Measurements from ENCODE around the gene PPP1R13L. TPM values are rescaled to one million over a fixed set of nuclear protein-coding genes. Genes with fewer than 3 reads are reported as not detected.
"Not testable (repeated sequence)": the region's sequence is repeated elsewhere in the genome, so short reads cannot be mapped to it uniquely, and the experiment has no call there.

The PPP1R13L gene
- total RNA-seq, 1 donor from 2014 or later = 15.2 TPM

DNA sequence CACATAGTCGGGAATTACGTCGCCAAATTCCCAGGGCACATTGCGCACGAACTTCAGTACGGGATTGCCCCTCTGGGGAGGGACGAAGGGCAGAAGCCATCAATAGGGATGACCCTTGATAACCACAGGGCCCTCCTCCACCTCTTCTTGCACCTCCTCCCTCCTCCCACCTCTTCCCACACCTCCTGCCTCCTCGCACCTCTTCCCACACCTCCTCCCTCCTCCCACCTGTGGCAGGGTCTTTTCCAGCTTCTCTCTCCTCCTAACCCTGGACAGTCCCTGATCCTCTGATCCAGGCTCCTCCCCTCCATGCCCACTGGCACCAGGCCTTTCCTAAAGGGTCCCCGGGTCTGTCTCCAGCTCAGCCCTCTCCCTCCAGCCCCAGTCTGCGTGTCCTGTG is 15.5 kb upstream of the PPP1R13L start:
- TF ChIP-seq, protein P1, sequence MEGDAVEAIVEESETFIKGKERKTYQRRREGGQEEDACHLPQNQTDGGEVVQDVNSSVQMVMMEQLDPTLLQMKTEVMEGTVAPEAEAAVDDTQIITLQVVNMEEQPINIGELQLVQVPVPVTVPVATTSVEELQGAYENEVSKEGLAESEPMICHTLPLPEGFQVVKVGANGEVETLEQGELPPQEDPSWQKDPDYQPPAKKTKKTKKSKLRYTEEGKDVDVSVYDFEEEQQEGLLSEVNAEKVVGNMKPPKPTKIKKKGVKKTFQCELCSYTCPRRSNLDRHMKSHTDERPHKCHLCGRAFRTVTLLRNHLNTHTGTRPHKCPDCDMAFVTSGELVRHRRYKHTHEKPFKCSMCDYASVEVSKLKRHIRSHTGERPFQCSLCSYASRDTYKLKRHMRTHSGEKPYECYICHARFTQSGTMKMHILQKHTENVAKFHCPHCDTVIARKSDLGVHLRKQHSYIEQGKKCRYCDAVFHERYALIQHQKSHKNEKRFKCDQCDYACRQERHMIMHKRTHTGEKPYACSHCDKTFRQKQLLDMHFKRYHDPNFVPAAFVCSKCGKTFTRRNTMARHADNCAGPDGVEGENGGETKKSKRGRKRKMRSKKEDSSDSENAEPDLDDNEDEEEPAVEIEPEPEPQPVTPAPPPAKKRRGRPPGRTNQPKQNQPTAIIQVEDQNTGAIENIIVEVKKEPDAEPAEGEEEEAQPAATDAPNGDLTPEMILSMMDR (conservative IDR thresholded peaks at IDR 0.05; ENCODE audit: low read depth, low read length) = no peak
- H3K4me3 ChIP-seq (ENCODE audit: low read depth, low read length) = no peak overlapping the region
- no peak for DNase-seq (ENCODE audit: low read depth)

DNA sequence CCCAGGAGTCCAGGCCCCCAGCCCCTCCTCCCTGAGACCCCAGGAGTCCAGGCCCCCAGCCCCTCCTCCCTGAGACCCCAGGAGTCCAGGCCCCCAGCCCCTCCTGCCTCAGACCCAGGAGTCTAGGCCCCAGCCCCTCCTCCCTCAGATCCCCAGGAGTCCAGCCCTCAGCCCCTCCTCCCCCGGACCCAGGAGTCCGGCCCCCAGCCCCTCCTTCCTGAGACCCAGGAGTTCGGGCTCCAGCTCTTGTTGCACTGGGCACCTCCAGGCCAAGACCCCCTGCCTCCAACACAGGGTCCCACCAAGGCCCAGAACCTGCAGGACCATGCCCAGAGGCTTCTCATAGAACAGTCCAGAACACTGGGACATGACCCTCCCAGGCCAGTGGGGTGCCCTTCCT is 15.0 kb upstream of the PPP1R13L start:
- TF ChIP-seq, protein P1 (conservative IDR thresholded peaks at IDR 0.05; ENCODE audit: low read depth, low read length) = no peak
- H3K4me3 ChIP-seq (ENCODE audit: low read depth, low read length) = no peak overlapping the region
- no peak for DNase-seq (ENCODE audit: low read depth)

DNA sequence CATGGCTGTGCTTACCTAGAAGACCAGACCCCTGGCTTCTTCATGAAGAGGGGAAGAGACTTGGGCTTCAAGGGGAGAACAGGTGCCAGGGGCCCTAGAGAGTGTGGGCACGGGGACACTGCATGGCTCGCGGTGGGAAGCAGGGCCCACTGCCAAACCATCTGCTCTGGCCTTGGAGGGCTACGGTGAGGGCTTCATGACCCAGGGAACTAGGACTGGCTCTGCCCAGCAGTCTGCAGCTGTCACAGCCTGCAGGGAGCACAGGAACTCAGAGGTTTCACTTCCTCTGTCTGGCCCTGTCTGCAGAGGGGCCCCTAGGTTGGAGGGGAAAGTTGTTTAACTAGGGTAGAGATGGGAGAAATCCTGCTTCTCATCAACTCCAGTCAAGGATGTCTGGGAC is 14.5 kb upstream of the PPP1R13L start:
- TF ChIP-seq, protein P1 (conservative IDR thresholded peaks at IDR 0.05; ENCODE audit: low read depth, low read length) = no peak
- H3K4me3 ChIP-seq (ENCODE audit: low read depth, low read length) = no peak overlapping the region
- no peak for DNase-seq (ENCODE audit: low read depth)

DNA sequence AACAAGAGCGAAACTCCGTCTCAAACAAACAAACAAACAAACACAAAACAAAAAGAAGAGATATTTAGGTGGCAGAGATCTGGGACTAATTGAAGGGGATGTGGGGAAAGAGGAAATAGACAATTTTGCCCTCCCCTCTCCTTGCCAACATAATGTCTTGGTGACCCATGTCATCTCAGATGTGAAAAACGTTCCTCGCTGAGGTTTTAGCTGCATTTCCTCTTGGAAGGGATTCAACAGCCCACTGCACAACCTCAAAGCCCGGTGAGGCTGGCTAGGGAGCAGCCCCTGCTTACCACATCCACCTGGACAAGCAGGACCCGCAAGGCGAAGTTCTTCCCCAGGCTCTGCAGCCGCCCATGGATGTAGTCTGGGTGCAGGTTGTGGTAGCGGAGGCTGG is 13.9 kb upstream of the PPP1R13L start:
- no peak overlapping the region for H3K4me3 ChIP-seq (ENCODE audit: low read depth, low read length)
- TF ChIP-seq, protein P1 (conservative IDR thresholded peaks at IDR 0.05; ENCODE audit: low read depth, low read length) = no peak
- DNase-seq (ENCODE audit: low read depth) = no peak

DNA sequence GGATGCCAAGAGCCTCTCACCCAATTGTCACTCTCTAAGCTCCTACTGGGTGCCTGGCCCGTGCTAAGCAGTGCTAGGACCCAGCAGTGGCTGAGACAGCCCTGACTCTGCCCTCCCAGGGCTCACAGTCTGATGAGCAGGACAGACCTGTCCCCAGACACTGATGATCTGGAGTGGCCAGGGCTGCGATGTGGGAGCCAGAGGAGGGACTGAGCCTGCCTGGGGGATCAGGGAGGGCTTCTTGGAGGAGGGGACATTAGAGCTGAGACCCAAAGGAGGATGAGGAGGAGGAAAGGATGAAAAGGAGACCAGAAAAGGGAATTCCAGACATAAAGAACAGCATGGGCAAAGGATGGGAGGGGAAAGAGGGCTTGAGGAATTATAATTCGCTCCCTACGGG is 12.3 kb upstream of the PPP1R13L start:
- no peak for DNase-seq (ENCODE audit: low read depth)
- no peak overlapping the region for H3K4me3 ChIP-seq (ENCODE audit: low read depth, low read length)
- TF ChIP-seq, protein P1 (conservative IDR thresholded peaks at IDR 0.05; ENCODE audit: low read depth, low read length) = no peak

DNA sequence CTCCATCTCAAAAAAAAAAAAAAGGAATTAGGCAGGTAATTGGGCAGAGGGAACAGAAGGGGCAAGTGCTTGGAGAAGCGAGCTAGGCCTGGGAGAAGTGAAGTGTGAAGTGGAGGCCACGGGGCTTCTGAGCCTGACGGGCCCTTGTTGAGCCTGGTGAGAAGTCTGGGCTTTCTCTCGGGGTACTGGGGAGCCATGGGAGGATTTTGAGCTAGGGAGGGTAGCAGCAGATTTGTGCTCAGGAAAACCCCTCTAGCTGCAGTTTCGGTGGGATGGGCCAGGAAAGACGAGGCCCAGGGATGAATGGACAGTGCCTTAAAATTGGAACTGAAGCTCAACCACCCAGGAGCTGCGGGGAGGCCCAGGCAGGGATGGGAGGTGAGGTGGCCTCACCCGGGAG is 9.6 kb upstream of the PPP1R13L start:
- no peak overlapping the region for H3K4me3 ChIP-seq (ENCODE audit: low read depth, low read length)
- no peak for DNase-seq (ENCODE audit: low read depth)
- TF ChIP-seq, protein P1 (conservative IDR thresholded peaks at IDR 0.05; ENCODE audit: low read depth, low read length) = no peak

DNA sequence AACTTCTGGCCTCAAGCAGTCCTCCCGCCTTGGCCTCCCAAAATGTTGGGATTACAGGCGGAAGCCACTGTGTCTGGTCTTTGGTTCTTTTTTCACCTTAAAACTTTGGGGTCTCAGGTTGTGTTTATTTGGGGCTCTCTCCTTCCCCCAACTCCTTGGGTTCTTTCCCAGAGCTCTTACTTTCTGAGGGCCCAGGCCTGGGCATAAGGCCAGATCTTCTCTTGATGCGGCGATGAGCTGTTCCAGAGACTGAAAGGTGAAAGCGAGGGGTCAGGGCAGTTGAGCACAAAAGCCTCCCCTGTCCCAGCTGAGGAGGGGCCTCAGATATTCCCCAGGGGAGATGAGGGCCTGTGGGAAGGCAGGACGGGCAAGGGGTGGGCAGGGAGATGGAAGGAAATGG is 8.6 kb upstream of the PPP1R13L start:
- TF ChIP-seq, protein P1 (conservative IDR thresholded peaks at IDR 0.05; ENCODE audit: low read depth, low read length) = no peak
- H3K4me3 ChIP-seq (ENCODE audit: low read depth, low read length) = no peak overlapping the region
- no peak for DNase-seq (ENCODE audit: low read depth)

DNA sequence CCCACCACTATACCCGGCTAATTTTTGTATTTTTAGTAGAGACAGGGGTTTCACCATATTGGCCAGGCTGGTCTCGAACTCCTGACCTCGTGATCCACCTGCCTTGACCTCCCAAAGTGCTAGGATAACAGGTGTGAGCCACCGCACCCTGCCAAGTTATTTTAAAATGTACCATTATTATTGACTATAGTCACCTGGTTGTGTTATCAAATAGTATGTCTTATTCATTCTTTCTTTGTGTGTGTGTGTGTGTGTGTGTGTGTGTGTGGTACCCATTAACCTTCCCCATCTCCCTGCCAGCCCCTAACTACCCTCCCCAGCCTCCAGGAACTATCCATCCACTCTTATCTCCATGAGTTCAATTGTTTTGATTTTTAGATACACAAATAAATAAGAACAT is 5.5 kb upstream of the PPP1R13L start:
- not testable (repeated sequence) for DNase-seq (ENCODE audit: low read depth); H3K4me3 ChIP-seq (ENCODE audit: low read depth, low read length)

All from epithelial cell of proximal tubule (primary cell).